IPS-18c (cell line): ENCODE data around the gene SAMD9L.
"Not testable (repeated sequence)": the region's sequence is repeated elsewhere in the genome, so short reads cannot be mapped to it uniquely, and the experiment has no call there.

Experiments used
- H3K4me3 ChIP-seq: 2 replicates; pipeline ENCODE4 v1.7.0; 2013; ENCODE audit warnings: low read depth, mild to moderate bottlenecking, low read length, moderate library complexity; ENCODE audit not compliant: insufficient read depth
- H3K9me3 ChIP-seq: one replicate; pipeline ENCODE4 v1.6.1; 2013; ENCODE audit warnings: mild to moderate bottlenecking, low read length, moderate library complexity; ENCODE audit not compliant: control insufficient read depth, insufficient read depth

The SAMD9L gene

DNA sequence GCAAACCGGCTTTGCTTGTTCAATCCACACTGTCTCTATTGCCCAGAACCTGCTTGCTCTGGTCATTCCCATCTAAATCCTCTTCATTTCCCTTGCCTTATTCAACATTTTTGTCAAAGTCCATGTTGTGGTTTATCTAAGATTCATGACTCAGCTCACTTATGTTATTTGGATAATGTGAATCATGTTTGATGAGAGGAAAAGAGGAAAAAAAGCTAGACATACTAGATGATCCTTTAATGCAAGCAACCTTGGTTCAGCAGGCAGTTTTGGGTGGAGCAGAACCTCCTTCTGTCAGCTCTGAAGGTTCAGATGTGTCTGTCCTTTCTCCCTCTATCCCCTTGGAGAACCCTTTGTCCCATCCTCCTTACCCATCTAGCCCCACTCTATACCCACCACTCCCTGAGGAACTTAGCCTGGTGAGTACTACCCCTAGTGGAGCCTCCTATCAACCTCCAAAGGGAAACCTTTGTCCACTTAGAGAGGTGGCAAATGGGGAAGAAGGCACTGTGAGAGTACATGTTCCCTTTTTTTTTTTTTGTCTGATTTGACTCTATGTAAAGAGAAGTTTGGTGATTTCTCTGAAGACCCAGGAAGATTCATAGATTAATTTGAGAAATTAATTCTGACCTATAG is 2.1 kb upstream of the SAMD9L start:
- Histone ChIP-seq H3K4me3 (no peak overlapping the region), H3K9me3 (no peaks in the 10 kb centered on the region)

DNA sequence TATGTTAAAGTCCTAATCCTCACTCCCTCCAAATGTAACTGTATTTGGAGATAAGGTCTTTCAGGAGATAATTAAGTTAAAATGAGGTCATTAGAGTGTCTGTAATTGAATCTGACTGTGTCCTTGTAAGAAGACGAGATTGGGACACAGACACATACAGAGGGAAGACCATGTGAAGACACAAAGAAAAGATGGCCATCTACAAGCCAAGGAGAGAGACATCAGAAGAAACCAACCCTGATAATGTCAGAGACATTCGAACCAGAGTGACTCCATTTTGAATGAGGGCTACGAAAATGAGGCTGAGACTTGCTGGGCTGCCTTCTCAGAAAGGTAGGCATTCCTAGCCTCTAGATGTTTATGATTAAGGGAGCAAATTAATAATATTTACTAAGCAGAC is 542 bp upstream of the SAMD9L start:
- no peaks in the 10 kb centered on the region for H3K9me3 ChIP-seq
- no peak overlapping the region for H3K4me3 ChIP-seq

DNA sequence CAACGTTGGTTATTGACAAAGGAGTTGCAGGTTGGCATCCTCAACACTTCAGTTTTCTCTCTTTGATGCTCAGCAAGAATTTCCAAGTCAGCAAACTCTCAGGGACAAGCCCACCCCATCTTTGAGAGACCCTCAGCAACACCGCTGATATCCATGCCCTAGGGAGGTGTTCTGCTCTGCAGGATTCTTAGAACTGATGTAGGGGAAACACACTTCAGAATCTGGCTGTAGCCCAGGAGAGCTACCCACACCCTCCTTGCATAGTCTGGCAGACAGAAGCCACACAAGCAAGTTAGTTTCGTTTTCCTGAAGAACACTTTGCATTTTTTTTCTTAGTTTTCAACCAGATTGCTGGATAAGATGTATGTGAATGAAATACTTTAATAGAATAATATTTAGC is 822 bp downstream of the SAMD9L start:
- H3K9me3 ChIP-seq, result no peaks in the 10 kb centered on the region
- no peak overlapping the region for H3K4me3 ChIP-seq

DNA sequence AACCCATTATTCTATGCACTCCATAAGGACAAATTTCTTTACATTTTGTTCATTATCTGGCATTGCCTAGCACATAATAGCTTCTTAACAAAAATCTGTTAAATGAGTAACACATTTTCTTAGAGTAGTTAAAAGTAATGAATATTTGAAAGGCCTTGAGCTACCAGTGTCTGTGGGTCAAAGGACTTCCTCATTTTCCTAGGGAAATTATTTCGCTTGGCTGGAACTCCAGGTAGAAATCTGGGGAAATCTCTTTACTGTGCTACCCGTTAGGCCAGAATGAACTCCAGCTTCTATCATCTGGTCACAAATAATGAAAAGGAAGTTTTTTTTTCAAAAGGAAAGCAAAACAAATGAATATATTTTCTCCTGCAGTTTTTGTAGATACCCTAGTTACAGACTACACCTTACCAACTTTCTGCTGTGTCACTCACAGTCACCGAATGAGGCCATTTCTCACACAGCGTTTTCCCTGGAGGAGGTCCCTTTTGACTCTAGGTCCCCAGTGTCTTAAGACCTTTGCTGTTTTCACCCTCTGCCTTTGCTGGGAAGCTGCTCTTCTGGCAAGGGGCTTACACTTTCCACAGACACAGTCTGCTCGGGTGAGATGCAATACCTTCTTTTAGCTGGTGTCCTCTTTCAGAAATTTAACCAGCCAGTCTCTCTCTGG is 1.6 kb downstream of the SAMD9L start:
- H3K4me3 ChIP-seq, result no peak overlapping the region

DNA sequence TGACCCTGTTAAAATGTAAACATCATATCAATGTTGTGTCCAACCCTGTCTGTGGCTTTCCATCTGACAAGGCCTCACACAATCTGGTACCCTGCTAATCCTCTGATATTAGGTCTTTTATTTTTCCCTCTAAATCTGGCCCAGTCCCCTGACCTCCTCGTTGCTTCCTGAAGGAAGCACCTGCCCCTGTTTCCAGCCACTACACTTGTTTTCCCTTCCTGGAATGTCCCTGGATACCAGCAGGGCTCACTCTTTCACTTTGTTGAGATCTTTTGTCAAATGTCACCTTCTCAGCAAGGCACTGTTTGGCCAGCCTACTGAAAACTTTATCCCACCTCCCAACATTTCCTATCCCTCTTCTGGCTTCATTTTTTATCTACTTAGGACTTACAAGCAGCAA is 2.1 kb downstream of the SAMD9L start:
- H3K9me3 ChIP-seq, result no peaks in the 10 kb centered on the region
- H3K4me3 ChIP-seq, result no peak overlapping the region

More for the DNA sequence above, 1.6 kb downstream of the SAMD9L start:
- no peaks in the 10 kb centered on the region for H3K9me3 ChIP-seq

DNA sequence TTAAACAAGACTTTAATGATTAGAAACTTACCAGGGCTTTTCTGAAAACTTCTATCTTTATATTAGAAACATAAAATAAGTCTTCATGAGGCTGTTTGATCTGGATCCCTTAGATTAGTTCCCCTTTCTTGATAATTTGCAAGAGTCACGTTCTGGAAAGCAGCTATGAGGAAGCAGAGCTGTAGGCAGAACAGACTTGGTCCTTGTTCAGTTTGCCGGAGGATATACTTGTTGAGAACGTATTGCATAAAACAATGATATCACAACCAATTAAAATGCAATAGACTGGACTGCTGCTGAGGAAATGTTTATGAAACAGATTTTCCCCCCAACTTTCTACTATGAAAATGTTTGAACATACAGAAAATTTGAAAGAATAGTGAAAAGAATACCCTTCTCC is 2.8 kb downstream of the SAMD9L start:
- no peak overlapping the region for H3K4me3 ChIP-seq
- H3K9me3 ChIP-seq, result no peaks in the 10 kb centered on the region

DNA sequence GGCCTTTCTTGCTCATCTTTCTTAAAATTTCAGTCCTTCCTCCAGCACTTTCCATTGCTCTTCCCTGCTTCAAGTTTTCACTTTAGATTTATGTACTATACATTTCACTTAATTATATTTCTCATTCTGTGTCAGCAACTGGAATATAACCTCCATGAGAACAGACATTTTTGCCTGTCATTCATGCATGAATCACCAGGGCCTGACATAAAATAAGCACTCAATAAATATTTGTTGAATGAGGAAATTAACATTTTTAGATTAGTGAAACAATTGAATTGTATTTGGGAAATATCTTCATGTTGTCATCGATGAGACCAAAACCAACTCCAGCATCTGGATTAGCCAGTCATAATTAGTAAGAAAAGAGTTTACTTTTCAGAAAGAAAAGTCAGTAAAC is 6.1 kb downstream of the SAMD9L start:
- Histone ChIP-seq H3K4me3 (no peak overlapping the region), H3K9me3 (no peaks in the 10 kb centered on the region)

DNA sequence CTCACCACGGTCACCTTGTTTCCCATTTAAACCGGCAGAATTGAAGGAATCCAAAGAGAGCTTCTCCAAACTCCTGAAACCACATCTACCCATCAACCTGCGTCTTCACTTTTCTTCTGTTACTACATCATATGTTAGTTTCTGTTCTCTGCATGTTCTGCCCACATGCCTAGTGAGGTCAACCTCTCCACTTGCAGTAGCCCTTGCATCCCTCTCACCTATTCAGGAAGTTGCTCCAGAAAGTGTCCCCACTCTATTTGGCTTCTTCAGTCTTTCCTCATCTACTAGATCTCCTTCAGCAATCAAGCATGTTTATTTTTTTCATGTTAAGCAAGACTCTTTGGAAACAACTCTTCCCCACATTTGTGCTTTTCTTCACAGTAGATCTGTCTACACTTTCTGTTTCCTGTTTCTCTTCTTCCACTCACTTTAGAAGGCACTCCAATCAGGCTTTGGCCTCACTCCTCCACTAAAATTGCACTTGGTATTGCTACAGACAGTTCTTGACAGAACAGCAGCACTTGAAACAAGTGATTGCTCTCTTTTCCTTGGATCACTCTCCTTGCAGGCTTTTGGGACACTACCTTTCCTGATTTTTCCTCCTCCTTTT is 7.5 kb downstream of the SAMD9L start:
- Histone ChIP-seq H3K4me3 (no peak overlapping the region), H3K9me3 (no peaks in the 10 kb centered on the region)

DNA sequence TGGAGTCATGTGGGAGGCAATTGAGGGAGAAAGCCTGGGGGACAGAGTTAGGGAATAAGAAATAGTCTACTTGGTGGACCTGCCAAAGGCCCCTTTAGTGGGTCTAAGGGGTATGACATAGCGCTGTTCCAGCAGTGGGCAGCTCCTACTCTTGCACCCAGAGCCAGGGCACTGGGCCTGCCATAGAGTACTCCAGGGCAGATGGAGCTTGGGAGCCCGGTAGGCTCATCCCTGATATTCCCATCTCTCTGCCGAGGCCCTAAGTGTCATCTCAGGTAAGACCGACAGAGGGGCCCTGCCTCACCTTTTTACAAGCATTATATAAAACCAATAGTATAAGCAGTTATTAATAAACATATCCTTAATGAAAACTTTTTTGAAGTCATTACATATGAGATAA is 9.6 kb downstream of the SAMD9L start:
- Histone ChIP-seq H3K9me3 (no peaks in the 10 kb centered on the region), H3K4me3 (no peak overlapping the region)

DNA sequence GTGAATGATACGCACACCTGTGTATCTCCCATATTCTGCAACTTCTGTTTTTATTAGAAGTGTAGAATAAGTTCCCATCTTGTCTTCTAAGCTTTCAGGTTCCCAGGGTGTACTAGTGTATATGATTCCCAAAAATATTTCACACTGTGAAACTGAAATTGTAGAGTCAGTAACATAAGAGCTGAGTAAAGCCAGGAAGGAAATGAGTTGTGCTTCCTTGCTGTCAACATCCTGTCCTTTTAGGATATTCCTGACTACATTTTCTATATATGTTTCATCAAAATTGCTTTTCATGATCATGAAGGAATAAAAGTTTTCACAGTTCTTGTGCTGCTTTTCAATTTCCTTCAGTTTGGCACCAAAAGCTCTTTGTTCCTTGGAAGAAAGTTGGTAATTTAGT is 15.2 kb downstream of the SAMD9L start:
- H3K9me3 ChIP-seq, result no peaks in the 10 kb centered on the region
- H3K4me3 ChIP-seq, result no peak overlapping the region

DNA sequence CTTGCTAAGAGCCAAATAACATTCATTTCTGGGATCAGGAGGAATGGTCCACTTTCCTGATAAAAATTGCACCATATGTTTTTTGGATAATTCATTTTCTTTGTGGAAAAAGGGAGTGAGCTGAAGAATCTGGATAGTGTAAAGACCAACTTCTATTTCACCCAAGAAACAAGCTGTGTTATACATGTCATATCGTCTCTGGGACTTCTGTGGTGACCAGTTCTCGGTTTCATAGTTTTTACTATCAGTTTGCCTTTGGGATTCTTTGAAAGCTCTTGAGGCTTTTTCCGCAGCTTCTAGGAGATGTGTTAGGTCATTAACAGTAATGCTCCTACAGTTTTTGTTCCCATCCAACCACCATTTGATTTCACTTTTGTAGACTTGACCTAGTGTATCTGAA is 16.0 kb downstream of the SAMD9L start:
- peaks cover 4% of the 10 kb centered on the region for H3K9me3 ChIP-seq
- no peak overlapping the region for H3K4me3 ChIP-seq

DNA sequence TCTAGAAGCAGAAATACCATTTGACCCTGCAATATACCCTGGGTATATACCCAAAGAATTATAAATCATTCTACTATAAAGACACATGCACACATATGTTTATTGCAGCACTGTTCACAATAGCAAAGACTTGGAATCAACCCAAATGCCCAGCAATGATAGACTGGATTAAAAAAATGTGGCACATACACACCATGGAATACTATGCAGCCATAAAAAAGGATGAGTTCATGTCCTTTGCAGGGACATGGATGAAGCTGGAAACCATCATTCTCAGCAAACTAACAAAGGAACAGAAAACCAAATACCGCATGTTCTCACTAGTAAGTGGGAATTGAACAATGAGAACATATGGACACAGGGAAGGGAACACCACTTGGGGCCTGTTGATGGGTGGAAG is 21.2 kb downstream of the SAMD9L start:
- H3K9me3 ChIP-seq, H3K4me3 ChIP-seq: not testable (repeated sequence)

DNA sequence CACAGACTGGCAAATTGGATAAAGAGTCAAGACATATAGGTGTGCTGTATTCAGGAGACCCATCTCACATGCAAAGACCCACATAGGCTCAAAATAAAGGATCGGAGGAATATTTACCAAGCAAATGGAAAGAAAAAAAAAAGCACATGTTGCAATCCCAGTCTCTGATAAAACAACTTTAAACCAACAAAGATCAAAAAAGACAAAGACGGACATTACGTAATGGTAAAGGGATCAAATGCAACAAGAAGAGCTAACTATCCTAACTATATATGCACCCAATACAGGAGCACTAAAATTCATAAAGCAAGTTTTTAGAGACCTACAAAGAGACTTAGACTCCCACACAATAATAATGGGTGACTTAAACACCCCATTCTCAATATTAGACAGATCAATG is 24.7 kb downstream of the SAMD9L start:
- H3K4me3 ChIP-seq, H3K9me3 ChIP-seq: not testable (repeated sequence)

DNA sequence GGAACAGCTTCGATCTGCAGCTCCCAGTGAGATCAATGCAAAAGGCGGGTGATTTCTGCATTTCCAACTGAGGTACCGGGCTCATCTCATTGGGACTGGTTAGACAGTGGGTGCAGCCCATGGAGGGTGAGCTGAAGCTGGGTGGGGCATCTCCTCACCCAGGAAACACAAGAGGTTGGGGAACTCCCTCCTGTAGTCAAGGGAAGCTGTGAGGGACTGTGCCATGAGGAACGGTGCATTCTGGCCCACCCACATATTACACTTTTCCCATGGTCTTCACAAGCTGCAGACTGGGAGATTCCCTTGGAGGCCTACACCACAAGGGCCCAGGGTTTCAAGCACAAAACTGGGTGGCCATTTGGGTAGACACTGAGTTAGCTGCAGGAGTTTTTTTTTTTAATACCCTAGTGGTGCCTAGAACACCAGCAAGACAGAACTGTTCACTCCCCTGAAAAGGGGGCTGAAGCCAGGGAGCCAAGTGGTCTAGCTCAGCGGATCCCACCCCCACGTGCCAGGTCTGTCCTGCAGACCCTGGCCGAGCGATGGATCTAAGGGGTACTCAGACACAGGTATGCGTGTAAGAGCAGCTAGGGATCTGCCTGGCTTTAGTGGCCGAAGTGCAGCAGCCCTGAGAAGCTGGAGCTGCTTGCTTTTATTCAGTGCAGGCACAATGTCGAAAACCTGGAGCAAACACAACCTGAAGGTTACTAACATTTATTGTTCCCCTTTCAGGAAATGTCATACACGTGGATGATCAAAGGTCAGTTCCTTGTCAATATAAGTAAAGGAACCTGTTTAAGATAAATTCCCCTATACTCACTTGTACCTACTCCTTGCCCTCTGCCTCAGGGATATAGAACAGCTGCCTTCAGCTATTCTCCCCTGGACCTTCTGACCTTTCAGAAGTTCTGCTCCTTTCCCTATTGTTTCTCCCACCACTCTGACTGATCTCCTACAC is 27.3 kb downstream of the SAMD9L start:
- Histone ChIP-seq H3K4me3 (no peak overlapping the region), H3K9me3 (no peaks in the 10 kb centered on the region)

DNA sequence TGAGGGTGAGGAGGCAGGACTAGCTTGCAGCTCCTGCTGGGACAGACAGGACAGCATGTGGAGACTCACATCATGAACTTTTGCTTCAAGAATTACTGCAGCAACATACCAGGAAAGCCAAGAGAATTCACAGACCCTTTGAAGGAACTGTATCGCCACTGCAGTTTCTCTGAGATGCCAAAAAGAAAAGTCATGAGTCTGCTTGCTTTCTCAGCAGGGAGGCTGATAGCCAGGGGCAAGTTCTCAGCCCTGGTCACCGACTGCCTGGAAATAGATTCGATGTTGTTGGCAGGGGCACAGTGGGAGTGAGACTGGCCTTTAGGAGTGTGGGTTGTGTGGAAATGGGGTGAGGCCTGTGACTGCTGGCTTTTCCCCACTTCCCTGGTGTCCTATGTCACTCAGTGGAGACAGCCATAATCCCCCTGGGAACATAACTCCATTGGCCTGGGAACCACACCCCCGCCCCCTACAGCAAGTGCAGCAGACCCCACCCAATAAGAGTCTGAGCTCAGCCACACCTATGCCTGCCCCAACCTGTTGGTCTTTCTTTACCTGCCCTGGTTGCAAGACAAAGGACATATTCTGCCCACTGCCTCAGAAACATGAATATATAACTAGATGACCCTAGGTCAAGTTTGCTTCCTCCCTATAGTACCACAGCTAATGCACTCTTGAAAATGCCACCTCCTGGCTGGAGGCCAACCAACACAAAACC is 28.8 kb downstream of the SAMD9L start:
- H3K9me3 ChIP-seq, result no peaks in the 10 kb centered on the region
- no peak overlapping the region for H3K4me3 ChIP-seq

DNA sequence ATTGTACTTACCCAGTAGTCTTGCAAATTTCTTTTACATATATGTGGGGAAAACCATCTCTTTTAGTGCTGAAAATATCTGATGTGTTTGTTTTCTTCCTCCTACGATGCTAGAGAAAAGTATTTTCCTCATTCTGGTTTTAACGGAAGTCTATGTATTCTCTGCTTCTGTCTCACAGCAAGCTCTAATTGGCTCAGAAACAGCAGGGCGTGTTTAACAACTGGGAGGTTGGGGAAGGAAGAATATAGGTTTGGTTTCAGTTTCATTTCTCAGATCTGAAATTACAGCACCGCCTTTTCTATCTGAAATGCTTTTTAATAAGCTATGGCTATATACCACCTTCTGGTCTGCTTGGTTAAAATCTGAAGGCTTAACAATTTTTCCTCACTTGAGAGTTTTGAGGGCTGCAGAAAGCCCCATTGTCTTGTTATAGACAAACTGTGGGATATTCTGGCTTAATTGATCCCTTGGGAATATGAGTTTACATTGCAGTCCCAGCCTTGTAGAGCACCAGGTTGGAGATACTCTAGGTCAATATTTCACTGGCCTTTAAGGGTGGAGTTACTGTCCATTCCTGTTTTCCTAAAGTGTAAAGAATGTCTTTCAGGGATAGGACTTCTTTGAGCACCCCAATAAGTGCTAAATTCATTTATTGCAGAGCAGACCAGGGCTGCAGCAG is 30.2 kb downstream of the SAMD9L start, which contains the start of gene SAMD9:
Gene SAMD9 (minus strand): TSS at position 128 of the 679 bp plus-strand sequence. CDS start 11,882 bp downstream, outside the sequence.
- Histone ChIP-seq H3K9me3 (no peaks in the 10 kb centered on the region), H3K4me3 (no peak within 1 kb of the TSS)
